GM21786 (cell line): ENCODE data around the gene TBC1D22B.

Experiments
- ATAC-seq: cut with Tn5 transposase; IDR thresholded peaks from one replicate; pipeline ENCODE4 v1.9.1; 2021; ENCODE audit not compliant: unreplicated experiment

TBC1D22B gene

DNA sequence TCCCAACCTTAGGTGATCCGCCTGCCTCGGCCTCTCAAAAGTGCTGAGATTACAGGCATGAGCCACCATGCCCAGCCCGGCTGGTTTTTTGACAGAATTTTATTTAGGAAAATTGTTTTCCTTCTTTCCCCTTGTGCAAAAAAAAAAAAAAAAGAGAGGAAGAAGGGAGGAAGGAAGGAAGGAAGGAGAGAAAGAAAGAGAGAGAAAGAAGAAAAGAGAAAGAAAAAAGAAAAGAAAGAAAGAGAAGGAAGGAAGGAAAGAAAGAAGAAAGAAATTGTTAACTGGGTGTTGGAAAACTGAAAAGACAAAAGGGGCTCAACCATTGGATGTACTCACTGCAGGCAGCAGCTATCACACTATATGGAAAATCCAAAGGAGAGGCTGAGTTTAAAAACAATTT, 94.8 kb downstream of the TBC1D22B start:
- no peak for ATAC-seq

DNA sequence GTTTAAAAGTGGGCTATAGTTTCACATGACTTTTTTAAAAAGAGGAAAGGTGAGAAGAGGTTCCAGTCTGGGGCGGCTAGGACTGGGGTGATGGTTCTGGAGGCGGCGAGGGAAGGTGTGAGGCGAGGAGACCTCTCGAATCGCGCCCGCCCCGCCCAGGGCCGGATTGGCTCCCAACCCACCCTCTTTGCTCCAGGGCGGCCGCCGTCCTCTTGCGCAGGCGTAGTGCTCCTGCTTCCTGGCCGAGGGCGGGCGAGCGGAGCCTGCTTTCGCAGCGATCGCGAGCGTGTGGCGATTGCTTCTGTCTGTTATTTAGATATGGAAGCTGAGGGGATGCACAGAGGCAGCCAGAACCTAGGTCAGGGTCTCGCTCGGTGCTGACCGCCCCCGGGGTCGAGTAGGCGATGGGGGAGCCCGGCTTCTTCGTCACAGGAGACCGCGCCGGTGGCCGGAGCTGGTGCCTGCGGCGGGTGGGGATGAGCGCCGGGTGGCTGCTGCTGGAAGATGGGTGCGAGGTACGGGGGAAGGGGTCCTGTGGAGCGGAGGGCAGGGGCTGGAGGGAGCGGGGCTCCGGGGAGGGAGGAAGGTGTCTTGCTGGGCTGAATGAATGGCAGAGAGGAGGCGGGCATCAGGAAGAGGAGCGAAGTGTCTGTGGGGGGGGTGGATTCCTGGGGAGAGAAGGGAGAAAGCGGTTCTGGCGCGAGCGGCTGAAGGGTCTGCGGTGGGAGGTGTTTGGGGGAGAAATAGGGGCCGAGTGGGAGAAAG, 96.4 kb downstream of the TBC1D22B start, which contains the start of gene RNF8:
RNF8 (plus strand) TSS at position 223 of the 765 bp plus-strand sequence; CDS start at position 405, 182 bp downstream.
- ATAC-seq, result peak; percentile 85

DNA sequence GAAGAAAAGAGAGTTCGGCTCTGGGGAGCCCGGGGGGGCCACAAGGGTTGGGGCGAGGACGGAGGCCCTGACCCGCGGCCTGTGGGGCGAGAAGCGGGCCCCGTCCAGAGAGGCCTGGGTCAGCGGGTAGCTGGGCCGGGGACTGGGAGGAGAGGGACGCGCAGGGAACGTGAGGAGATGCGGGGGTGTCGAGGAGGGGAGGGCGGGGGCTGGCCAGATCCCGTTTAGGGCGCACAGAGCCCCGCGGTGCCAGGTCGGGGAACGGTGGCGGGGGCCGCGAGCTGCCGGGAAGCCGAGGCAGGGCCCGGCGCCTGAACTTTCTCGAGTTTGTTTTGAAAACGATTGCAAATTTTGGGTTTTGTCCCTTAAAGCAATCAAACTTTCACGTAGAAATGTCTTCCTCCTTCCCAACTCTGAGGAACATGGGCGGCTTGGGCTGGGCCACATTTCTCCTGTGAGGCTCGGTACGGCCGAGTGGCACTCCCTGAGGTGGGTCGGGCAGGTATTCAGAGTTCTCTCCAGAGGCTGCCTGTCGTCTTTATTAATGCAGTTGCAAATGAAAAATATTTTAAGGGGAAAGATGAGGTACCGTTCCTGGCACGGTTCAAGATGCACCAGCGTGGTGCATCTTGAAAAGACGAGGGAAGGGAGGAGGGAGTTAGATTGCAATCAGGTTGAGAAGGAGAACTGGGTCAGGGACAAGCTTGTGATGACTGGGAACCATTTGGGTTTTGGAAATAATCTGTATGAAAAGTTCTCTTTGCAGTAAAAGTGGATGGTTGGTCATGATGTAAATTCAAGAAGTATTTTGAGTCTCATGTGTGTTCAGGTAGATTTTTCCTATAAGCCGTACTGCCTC, 97.2 kb downstream of the TBC1D22B start:
- ATAC-seq, result no peak

DNA sequence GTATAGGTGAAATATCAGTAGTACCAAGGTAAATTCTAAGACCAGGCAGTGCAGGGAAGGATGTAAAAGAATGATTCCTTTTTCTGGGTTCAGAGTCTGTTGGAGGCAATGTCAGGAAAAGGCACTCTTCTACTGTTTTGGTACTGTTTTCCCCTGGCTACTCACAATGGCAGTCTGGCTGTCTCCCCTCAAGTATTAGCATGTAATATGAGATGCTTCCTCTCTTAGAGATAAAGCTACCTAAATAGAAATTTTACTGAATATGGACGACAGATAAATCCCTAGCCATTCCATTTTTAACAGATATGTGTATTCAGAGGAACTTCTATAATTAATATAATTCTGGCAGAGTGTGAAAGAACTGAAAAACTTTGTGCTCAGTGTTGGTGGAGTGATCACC, 99.7 kb downstream of the TBC1D22B start:
- no peak for ATAC-seq

DNA sequence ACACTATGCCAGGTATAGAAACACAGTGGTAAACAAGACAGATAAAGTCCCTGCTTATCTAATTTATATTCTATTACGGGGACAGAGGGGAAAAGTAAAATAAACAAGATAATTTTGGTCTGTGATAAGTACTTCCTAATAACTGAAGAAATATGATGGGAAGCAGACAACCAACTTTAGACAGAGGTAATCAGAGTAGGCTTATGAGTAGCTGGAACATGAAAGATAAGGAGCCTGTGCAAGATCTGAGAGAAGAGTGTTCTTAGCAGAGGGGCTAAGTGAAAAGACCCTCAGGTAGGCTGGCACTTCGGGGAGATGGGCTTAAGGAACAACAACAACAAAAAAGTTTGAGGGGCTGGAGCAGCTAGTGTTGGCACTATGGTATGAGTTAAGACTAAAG, 100.3 kb downstream of the TBC1D22B start:
- no peak for ATAC-seq

DNA sequence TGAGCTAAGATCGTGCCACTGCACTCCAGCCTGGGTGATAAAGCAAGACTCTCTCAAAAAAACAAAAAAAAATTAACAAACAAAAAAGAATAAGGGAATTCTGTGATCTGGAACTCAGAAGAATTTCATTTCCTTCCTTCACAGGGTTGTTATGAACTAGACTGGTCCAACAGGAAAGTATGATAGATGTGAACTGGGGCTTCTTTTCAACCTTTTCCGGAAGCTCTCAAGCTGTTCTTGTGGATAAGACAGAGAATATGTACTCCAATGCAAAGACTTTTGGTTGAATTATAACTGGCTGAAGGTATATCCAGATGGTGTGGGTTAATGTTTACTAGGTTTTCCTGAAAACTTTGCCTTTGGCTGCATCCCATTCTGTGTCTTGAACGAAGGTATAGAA, 101.5 kb downstream of the TBC1D22B start:
- no peak for ATAC-seq

DNA sequence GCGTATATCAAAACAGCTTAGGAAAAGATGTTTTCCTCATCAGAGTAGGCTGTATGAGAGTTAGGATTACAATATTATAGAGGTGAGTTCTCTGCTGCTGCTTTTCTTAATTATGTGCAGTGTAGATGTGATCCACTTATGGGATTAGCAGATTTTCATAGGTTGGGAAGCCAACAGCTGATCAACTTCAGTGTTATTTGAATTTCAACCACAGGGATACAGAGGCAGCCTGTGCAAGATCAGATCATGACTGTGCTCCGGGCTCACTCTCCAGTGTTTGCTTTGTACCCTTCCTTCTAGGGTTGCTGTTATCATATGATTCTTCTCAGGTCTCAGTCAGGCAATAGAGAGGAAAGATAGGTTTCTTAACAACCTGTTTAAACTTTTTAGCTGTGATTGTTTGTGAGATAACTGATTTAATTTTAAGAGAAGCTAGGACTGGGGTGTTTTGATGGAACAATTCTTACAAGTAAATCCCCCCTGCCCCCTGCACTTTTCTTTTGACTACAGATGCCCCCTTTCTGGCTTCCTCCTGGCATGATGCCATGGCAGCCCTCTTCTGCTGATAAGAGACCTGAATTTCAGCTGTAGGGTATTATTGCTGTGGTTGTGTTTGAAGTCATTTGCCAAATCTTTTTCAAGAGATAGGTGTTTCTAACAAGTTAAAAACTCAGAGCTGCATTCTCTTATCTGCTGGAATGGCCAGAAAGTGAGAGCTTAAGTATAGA, 104.7 kb downstream of the TBC1D22B start:
- ATAC-seq, result no peak

DNA sequence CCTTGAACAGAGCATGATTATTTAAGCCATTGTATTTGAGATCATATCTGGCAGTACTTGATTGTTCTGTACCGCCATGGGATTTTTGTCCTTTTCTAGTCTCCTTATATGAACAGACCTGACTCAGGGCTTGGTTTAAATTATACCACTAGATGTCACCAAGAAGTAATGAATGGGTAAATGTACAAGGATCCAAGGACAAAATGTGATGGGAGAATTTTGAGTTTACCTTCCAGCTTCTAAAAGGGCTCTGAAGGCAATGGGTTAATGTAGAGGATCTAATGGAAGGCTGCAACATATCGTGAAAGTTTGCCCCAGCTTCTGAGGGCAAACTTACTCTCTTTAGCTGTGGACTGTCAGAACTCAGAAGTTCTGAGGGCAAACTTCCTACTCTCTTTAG, 108.2 kb downstream of the TBC1D22B start:
- ATAC-seq, result no peak

DNA sequence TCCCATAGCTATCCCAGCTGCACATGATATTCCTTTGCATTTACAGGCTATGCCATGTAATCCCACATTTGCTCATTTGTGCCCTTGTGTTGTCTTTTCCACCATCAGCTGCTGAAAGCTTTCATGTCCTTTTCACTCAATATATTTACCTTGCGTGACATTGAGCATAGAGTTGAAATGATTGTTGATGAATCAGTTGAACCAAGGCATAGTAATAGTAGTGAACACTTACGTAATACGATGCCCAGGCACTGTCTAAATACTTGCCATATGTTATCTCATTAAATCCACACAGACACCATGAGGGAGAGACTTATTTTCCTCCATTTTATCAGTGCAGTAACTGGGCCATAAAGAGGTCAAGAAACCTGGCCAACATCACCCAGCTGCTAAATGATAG, 109.3 kb downstream of the TBC1D22B start:
- ATAC-seq, result no peak

DNA sequence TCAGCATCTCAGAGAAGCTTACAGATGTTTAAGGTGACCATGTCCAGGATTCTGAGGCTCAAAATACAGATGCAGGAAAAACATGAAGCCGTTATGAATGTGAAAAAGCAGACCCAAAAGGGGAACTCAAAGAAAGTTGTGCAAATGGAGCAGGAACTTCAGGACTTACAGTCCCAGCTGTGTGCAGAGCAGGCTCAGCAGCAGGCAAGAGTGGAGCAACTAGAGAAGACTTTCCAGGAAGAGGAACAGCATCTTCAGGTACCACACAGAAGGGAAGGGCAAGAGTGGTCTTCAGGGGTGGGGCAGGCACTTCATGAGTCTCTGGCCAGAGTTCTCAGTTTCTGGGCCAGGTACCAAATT, 111.4 kb downstream of the TBC1D22B start:
- ATAC-seq, result no peak

DNA sequence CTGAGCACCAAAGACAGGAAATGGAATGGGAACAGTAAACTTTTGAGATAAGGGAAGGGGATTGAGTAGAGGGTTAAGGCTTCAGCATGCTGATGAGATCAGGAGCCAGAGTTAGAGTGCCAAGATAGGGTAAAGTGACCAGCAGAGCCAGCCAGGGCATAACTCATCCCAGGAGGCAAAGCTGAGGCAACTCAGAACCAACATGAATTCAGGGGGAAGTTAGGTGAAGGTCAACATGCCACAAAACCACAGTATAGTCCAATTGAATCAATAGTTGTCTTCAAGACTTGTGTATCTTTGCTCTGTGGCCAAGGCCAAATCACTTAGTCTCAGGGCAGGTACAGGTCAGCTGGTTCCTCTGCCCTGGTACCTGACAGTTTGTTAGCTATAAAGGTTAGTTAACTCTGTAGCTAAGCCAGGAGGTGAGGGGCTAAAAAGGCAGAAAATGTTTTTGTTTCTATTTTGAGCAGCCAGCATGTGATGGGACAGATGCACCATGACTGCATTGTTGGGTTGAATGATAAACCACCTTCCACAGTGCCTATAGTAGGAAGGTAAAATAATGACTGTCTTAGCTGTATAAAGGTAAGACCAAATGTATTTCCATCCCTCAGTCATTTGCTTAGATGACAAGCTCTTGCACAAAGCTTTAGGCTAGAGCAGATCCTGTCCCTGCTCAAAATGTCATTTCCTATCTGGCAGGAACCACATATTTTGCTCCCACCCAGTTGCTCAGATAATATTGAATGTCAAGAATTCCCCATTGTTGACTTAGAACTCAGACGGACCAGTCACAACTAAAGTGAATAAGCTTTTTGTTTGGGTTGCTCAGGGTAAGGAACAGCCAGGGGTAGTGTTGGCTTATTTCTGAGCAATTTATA, 112.0 kb downstream of the TBC1D22B start:
- ATAC-seq, result no peak

DNA sequence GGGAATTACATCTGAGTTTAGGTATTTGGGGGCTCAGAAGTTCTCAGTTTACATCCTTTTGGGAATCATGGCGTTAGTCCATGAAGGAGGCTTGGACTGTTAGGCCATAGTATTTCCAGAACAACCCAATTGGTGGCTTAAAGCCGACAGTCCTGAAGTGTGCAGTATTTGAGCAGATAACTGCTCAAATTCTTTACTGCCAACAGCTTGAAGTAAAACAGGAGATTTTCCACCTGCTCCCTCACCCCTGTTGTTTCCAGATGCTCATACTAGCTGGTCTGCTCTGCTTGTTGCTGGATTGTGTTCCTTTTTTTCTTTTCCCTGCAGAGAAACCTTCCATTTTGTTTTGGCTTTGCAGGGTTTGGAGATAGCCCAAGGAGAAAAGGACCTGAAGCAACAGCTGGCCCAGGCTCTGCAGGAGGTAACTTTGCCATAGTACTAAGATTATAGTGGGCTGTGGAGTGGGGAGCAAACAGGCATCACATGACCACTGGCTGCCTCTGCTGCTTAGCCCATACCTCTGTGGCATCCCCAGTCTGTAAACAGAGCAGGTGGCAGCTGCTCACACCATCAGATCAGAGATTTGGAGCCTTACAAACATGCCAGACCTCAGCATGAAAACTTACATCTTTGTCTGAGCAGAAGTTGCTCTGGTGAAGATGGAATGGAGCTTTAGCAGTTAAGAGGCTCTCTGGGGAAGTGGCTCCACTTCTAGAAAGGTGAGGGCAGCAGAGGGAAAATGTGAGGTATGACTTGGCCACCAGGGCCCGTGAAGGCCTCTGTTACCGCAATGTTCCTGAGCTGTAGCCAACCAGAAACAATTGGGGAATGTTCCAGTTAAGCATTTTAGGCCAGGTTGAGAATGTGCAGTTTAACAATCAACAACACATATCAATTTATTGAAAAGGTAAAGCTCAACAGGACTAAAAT, 113.8 kb downstream of the TBC1D22B start:
- no peak for ATAC-seq

DNA sequence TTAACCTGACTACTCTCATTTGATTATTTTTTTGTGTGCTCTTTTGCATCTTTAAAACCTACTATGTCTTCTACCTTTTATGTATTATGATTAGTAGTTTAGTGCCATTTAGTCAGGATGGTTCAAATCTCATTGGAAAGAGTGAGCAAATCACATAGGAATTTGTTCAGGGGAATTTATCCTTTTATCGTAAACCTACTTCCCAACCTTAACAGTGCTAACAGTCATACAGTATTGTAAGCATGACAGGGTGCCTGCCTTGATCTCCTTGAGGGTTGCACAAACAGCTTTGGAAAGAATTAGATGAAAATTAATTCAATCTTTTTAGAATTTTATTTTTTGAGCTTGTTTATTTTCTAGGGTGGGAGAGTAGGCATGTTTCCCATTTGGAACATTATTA, 114.5 kb downstream of the TBC1D22B start:
- ATAC-seq, result no peak

DNA sequence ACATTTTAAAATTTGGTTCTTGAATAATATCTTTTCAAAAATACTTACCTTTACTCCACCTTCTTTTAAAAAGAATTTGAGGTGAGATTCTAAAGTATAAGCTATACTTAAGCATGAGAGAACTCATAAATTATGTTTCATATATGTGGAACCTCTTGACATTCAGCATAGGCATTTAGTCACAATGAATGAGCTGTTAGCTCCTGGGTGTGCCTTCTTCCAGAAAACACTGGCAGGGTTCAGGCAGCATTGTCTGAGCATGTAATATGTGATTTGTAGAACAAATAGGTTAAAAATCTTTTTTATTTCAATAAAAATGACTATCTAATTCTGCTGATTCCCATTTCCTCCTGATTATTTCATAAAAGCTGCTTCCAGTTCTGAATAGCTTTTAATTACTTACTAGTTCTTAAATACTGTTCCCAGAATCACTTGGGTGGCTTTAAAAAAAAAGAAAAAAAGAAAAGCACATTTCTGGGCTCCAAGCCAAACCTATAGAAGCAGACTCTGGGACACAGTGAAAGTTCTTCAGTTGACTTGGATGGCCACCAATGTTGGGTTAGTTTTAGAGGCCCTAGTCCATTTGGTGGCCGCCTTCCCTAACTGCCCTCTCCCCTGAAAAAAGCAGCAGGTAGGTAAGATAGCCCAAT, 116.4 kb downstream of the TBC1D22B start:
- no peak for ATAC-seq

DNA sequence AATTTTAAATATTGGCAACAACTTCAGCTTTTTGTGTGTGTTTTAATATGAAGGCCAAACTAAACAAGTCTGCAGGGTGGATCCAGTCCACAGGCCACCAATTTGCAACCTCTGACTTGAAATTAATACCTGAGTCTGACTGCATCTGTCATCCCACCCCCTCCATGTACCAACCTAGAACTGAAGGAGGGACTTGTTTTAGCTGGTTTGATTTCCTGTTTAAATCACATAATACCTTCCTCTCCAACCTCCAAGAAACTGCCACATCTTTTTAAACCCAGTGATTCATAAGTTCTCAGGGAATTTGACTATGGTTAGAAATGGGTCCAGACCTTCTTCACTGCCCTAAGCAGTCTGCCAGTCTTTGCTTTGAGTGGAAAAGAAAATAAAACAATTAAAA, 117.8 kb downstream of the TBC1D22B start:
- ATAC-seq, result no peak

DNA sequence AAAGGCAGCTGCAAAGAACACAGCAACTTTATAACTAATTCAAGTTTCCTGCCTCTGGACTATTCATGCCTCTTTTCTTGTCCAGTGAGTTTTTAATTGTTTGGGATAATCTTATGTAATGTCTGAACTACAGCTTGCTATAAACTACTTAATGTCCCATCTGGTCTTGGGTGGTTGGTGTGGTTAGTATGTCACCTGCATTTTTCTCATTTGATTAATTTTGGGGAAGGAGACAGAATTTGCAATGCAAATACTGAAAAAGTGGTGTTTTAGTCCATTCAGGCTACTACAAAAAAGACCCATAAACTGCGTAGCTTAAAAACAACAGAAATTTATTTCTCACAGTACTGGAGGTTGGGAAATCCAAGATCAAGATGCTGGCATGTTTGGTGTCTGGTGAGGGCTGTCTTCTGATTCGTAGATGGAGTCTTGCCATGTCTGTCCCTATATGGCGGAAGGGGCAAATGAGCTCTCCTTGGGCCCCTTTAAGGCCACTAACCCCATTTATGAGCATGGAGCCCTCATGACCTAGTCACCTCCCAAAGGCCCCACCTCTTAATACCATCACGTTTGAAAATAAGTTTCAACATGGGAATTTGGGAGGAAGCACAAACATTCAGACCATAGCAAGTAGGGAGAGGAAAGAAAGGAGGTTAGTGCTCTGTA, 118.6 kb downstream of the TBC1D22B start:
- ATAC-seq, result no peak

DNA sequence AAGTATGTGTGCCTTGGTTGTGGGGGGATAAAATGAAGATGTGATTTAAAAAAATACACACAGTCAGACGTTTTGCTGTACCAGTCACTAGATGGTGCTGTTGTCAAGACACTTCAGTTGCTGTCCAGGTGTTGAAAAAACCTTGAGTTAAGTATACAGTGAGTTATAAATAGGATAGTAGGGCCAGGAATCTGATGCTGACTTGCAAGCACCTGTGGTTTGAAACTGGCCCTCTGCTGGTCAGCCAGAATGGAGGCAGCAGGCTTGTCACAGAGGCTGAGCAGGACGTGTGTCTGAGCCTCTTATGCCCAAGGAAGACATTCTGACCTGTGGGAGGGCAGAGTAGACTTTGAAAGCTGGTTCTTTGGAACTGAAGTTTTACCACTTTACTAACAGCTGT, 124.0 kb downstream of the TBC1D22B start:
- ATAC-seq, result peak; percentile 53
